ENCODE results near the gene IRX5.
A peak's percentile ranks its signal among the peaks of the same experiment; 100 is the strongest.

Gene IRX5

DNA sequence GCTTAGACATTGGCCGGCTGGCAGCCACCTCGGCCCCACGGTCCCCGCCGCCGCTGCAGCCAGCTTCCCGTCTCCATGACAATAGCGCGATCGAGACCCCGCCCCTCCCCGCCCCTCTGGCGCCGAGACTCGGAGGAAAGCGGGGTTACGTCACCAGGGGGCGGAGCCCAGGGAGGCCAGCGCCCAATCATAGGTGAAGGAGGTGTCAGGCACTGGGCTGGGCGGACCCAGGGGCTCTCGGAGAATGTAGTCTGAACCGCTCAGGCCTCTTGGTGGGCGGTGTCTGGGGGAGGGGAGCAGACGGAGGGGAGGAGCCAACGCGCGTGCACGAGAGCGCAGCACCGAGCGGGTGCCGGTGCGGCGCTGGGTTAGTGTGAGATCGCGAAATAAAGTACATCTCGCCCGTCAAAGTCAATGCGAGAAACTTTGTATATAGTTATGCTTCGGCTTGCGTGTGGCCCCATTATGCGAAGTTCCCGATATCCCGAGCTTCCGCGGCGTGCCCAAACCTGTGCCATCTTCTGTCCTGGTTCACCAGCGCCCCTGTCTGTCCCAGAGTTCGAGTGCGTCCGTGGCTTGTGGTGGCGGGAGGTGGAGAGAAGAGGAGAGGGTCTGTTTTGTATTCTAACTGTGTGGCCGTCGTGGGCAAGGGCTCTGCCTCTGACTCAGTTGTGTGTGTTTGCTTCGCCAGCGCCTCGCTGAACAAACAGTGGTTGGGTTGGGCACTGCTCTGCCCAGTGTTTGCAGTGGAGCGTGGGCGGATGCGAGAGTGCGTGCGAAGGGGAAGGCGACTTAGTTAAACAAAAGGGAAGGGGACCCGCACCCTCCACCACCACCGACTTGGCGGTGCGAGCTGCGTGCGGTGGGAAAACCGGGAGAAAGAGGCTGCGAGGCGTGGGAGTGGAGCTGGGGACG lies 1.3 kb upstream of the IRX5 start:
- DNase-seq (ENCODE audit: extremely low read depth in 1 of 2, low read depth in 1 of 2), result peak; percentile 81 to 90

DNA sequence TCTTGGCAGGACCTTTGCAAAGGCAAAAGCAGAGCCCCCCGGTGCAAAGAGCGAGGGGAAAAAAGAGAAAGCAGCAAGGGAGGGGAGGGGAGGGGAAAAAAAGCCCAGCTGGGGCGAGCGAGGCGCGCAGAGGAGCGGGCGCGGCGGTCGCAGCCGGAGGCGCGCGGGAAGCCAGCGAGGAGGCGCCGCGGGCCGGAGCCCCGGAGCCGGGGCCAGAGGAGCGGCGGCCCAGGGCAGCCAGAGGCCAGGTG lies 129 bp downstream of the IRX5 start:
- DNase-seq (ENCODE audit: extremely low read depth in 1 of 2, low read depth in 1 of 2), result no peak

DNA sequence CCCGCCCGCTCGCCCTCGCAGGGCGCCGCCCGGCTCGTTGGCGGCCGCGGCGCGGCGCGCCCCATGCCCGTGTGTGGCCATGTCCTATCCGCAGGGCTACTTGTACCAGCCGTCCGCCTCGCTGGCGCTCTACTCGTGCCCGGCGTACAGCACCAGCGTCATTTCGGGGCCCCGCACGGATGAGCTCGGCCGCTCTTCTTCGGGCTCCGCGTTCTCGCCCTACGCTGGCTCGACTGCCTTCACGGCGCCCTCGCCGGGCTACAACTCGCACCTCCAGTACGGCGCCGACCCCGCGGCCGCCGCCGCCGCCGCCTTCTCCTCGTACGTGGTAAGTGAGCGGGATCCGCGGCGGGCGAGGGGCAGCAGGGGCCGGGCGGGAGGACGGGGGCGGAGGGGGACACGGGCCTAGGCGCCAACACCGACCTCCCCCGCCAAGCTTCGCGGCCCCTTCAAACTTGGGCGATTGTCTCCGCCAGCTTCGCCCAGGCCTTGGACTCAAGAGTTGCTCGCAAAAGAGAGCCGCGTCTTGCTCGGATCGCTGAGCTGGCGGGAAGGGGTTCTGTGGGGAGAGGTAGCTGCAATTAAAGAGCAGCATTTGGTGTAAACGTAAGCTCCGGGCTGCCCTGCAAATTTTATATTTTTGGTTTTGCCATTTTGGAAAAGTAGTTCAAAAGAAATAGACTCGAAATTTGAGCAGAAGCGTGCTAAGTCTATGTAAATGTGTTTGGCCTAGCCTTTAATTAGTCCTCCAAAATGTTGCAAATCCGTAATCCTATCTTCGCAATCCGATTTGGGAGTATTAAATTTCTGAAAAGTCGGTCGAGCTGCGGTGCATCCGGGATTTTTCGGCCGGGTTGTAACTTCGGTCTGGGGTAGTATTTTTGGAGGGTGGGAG lies 702 bp downstream of the IRX5 start:
- DNase-seq (ENCODE audit: extremely low read depth in 1 of 2, low read depth in 1 of 2), result no peak

DNA sequence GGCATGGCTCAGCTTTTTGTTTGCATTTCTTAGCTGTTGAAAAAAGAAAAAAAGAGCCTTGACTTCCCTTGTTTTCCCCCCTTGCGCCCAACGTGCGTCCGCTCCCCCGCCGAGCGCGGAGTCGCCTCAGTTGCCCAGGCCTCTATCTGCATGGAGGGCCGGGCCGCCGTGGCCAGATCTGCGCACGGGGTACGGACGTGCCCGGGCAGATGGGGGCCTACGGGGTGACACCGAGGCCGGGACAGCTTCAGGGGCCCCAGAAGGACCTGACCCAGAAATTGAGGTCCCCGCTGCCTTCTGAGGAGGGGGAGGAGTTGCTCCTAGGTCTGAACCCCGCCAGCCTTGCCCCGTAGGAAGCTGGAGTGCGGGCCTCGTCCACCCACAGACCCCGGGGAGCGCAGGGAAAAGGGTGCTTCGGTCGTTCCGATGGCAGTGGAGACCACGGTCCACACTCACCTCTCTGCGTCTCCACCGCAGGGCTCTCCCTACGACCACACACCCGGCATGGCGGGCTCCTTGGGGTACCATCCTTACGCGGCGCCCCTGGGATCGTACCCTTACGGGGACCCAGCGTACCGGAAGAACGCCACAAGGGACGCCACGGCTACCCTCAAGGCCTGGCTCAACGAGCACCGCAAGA lies 1.5 kb downstream of the IRX5 start:
- DNase-seq (ENCODE audit: extremely low read depth in 1 of 2, low read depth in 1 of 2), result no peak

DNA sequence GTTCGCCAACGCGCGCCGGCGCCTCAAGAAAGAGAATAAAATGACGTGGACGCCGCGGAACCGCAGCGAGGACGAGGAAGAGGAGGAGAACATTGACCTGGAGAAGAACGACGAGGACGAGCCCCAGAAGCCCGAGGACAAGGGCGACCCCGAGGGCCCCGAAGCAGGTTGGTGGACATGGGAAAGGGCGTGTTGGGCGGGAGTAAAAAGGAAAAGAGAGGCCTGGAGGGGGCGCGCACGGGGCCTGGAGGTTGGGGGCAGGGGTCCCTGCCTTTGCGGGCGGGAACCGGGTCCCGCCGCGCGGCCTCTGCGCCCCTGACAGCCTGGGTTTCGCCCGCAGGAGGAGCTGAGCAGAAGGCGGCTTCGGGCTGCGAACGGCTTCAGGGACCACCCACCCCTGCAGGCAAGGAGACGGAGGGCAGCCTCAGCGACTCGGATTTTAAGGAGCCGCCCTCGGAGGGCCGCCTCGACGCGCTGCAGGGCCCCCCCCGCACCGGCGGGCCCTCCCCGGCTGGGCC lies 2.1 kb downstream of the IRX5 start:
- DNase-seq (ENCODE audit: extremely low read depth in 1 of 2, low read depth in 1 of 2), result no peak

DNA sequence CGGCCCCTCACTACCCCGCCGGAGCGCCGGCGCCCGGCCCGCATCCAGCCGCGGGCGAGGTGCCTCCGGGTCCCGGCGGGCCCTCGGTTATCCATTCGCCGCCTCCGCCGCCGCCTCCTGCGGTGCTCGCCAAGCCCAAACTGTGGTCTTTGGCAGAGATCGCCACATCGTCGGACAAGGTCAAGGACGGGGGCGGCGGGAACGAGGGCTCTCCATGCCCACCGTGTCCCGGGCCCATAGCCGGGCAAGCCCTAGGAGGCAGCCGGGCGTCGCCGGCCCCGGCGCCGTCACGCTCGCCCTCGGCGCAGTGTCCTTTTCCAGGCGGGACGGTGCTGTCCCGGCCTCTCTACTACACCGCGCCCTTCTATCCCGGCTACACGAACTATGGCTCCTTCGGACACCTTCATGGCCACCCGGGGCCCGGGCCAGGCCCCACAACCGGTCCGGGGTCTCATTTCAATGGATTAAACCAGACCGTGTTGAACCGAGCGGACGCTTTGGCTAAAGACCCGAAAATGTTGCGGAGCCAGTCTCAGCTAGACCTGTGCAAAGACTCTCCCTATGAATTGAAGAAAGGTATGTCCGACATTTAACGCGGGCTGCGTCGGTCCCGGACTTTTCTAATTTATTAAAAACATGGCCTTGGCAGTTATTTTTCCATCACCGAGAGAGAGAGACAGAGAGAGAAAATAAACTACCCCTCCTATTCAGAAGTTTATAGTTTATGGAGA lies 2.8 kb downstream of the IRX5 start:
- DNase-seq (ENCODE audit: extremely low read depth in 1 of 2, low read depth in 1 of 2), result no peak

DNA sequence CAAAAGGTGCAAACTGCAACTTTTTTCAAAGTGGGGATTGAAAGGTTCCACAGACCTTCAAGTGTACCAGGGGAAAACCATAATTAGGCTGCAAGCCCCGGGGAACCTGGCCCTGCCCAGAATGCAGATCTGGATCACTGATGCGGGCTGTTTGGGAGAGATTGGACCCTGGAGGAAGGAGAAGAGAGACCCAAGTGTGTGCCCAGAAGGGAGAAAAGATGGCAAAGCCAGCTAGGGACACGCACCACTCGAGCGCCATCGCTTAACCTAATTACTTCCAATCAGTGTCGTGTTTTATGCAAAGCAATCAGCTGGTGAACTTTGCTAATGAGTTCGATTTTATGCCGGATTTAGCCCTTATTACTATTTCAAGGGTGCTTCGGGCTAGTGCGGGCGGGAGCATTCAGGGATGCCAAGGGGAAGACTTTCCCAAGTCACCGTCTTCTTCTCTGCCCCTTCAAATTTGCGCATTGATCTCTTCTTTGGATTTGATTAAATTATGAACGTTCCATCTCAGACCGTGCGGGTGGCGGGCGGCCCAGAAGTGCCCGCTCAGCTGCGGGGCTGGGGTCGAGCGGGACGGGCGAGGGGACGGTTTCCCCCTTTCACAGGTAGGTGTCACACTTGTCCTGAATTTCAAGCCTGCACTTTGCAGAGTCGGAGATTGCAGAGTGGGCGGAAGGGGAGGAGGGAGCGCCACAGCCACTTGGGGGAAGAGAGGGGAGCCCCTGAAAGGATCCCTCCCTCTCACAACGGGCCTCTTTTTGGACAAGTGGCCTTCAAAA lies 4.0 kb downstream of the IRX5 start:
- DNase-seq (ENCODE audit: extremely low read depth in 1 of 2, low read depth in 1 of 2), result no peak

DNA sequence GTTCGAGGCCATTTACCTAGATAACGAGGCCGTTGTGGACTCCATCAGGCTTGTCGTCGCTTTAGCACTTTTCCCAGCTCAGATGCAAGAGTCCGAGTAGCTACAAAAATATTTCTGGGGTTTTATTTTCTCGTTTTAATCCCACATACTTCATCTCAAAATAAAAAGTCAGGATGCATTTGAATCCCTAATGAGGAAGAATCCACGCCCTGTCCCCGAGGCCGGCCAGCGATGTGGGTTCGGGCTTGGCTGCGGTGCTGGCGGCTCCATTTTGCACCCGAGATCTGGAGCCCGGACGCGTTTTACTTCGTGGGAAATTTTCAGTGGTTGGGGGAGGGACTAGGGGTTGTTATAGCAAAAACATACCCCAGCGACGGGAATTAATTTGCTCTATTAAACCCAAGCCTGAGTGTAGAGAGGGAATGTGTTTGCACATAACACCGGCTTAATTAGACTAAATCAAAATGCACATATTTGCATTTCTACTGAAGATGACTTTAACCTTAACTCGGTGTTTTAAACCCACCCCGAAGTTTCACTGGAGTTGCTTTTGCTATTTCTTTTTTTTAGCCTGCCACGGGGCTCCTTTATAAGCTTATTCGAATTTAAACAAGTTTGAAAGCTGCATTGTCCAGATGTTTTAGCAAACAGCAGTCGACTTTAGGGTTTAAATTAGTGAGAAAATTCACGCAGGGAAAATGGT lies 4.8 kb downstream of the IRX5 start:
- DNase-seq (ENCODE audit: extremely low read depth in 1 of 2, low read depth in 1 of 2), result no peak

DNA sequence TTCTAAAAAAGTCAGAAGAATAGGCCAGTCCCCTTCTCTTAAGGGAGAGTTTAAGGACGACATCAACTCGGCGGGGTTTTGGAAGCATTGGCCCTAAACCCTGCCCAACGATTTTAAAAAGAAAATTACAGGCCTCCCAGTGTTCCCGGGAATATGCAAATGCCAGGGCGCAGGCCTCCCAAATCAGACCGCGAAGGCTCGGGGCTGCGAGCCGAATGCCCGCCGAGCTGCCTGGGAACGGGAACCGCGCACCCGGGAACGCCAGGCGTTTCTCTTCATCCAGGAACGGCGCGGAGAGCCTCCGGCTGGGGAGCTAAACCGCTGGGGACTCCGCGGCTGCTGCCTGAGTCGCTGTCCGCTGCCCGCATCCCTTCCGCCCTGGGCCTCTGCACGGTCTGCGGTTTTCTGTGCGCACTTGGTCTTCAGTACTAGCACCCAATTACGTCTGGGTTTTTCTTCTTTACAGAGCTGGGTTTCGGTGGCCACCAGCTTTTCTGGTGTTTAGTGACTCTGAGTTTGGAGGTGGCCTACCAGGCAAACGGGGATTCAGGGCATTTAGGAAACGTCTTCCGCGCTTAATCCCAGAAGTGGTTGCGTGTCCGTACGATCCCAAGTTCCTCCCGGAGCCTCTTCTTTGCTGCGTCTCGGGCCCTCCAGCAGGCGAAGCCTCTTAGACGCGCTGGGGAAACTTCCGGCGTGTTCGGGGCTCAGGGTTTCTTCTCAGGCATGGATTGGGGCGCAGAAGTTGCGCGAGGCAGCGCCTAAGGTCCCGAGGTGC lies 5.7 kb downstream of the IRX5 start:
- no peak for DNase-seq (ENCODE audit: extremely low read depth in 1 of 2, low read depth in 1 of 2)

DNA sequence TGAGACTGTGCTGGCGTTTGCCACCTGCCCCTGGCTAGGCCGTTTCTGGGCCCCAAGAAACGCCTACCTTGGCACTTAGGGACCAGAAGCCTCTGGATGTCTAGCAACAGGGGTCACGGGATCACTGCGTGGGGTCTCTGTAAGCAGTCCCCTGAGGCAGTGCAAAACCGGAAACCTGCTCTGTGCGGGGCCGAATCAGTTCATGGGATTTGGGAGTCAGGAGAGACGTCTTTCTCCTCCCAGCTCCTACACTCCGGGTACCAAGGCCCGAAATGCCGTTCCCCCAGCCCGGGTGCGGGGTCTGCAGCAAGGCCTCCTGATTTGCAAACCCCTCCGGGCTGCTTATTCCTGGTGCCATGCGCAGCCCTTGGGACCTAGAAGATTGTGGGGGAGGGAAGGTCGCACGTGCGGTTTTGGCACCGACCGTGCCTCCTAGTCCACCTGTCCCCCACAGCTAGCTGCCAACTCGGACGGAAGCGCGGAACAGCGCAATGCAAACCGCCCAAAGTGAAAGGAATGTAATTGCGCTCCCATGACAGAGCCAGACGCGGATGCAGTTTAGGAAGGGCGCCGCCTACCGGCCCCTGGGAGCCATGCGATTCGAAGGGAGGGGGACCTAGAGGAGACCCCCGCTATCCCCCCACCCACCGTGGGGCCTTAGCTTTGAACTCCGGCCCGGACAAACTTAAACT lies 6.5 kb downstream of the IRX5 start:
- no peak for DNase-seq (ENCODE audit: extremely low read depth in 1 of 2, low read depth in 1 of 2)

DNA sequence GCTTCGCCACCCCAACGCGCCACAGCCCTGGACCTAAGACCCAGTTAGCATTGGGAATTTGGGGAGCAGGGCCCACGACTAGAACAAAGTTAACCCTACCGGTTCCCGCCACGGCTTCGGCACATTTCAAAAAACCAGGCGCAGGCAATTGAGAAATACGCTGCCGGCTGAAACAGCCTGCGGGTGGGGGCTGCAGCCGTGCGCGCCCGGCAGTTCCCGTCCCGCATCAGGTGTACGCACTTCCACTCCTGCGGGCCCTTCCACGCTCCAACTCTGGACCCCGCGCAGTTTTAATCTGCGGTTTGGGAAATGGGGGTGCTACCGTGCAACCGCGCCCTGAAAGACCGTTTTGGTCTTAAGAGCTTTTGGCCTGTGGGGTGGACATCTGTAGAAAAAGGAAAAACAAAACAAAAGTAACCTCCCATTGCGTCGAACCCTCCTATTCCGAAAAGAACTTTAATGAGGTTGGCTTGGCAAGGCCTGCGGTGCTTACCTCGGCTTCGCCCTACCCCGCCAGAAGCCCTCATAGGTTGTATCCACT lies 7.1 kb downstream of the IRX5 start:
- DNase-seq (ENCODE audit: extremely low read depth in 1 of 2, low read depth in 1 of 2), result no peak

DNA sequence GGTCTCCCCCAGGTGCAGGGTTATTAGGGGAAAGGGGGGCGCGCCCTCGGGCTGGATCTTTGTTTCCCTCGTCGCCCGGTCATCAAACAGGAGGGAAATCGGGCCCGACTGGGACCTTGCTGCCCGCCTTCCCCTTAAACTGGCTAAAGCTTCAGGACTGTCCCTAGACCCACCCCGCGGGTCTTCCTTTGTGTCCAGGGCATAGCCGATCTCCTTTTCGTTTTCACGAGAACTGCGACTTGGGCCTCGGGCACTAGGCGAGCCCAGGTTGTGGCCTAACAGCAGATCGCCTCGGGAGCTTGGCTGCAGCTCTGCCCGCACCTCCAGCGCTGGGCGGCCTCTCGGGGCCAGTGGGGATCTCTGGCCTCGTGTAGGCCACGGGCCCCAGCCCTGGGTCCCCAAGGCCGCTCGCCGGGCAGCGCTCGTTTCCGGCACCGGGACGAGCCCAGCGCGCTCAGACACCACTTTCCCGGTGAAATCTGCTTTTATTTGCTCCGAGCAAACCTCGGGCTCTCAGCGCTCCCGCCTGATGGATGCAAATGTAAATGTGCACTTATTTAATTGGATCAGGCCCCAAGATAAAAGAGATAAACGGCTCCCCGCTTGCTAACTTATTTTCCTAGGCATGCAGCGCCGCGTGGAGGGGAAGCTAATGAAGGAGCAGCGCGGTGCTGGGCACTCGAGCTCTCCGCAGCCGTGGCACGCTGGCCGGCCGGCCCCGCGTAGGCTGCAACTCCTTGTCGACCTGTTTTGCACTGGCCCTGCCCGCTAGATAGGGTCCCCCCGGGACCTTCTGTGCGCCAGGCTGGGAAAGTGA lies 7.8 kb downstream of the IRX5 start:
- no peak for DNase-seq (ENCODE audit: extremely low read depth in 1 of 2, low read depth in 1 of 2)

DNA sequence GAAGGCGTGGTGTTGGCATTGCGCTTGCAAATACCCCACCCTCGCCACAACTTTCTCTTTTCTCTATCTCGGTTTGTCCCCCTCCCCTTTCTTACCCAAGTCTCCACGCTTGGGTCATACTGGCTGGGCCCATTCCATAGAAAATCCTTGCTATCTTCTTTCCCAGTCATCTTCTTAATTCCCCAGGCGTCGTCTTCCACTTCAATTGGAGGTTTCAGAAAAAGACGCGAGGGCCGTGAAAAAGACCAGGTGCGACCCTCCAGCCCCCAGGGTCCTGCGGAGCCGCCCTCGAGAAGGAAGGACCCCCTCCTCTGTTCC lies 8.3 kb downstream of the IRX5 start:
- no peak for DNase-seq (ENCODE audit: extremely low read depth in 1 of 2, low read depth in 1 of 2)

DNA sequence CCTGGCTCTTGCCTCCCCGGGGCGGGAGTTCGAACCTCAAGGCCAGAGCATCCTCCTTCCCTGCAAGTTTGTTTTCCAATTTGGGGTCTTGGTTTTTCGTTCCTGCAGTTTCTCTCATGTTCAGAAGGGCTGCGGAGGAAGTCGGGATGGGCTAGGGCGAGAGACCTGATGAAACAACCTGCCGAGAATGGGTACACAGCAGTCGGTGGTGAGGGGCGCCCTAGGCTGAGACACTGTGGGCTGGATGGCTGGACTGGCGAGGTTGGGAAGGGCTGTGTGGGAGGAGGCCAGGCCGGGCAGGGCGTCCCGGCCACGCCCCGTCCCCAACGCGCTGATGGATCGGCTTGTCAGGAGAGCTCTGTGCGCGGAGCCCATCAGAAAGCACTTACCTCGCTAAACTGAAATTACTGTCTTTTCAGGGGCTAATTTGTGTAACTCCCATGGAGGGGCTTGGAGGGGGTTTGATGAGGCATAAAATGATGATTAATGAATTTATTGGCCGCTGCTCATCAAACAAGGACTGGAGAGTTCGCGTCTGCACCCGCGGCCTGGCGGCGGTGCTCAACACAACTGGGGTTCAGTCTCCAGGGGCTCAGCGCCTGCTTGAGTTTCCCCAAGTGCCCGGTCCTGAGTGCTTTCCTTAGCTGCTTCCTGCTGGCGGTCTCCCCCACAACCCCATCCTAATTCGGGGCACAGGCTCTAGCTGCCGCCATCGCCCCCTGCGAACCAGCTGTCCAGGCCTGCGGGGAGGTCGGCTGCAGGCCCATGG lies 9.0 kb downstream of the IRX5 start:
- no peak for DNase-seq (ENCODE audit: extremely low read depth in 1 of 2, low read depth in 1 of 2)

DNA sequence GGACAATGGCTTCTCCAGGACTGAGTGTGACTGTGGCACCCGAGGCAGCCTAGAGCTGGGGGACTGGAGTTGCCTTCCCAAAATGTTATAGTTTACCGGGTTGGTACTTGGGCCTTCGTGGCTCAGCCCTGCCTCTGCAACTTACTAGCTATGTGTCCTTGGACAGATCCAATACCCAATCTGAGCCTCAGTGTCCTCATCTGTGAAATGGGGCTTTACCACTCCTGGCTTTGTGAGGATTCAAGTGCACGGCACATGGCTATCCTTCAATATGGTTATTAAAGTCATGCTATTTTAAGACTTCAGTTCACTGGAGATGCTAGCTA lies 9.6 kb downstream of the IRX5 start:
- no peak for DNase-seq (ENCODE audit: extremely low read depth in 1 of 2, low read depth in 1 of 2)

DNA sequence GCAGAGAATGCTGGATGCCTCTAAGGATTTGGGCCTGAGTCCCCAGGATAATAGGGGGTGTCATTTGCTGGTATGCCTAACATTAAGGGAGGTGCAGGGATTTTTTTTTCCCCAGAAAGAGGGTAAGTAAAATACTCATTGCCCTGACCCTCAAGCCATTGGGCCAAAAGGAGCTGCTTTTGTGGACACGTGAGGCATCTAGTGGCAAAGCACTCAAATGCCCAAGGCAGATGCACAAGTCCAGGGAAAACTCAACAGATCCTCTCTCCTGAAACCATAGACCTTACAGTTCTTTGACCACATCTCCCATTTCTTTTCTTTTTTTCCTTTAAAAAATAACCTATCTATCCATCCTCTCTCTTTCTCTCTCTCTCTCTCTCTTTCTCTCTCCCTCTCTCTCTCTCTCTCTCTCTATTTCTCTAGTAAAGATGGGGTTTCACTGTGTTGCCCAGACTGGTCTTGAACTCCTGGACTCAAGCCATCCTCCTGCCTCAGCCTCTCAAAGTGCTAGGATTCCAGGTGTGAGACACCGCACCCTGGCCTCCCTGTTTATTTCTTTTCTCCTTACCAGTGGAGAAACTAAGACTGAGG lies 11.8 kb downstream of the IRX5 start:
- no peak for DNase-seq (ENCODE audit: extremely low read depth in 1 of 2, low read depth in 1 of 2)
